MCF 10A (cell line): Measurements from ENCODE around the gene DLX5. TPM values are rescaled to one million over a fixed set of nuclear protein-coding genes. Genes with fewer than 3 reads are reported as not detected.

ENCODE experiments used
- BruUV-seq: library from RNA; stranded (reverse); fragments of 400-500 nt; replicated peaks from 2 replicates; lab custom pipeline; 2021; lab: Mats Ljungman, UMichigan
- CTCF ChIA-PET: fragments of 300-600 bp; sonication (Branson Sonifier 250); formaldehyde crosslinking; extraction: SDS; loops from one replicate; lab custom pipeline; 2021; ENCODE audit warnings: antibody characterized with exemption, inconsistent platforms; lab: Yijun Ruan, JAX
- POLR2A ChIA-PET: fragments of 300-600, 350-650 bp; sonication (Branson Sonifier 250); formaldehyde crosslinking; extraction: SDS; loops from one replicate; lab custom pipeline; 2020; ENCODE audit warnings: antibody characterized with exemption, inconsistent platforms; lab: Yijun Ruan, JAX
- DNase-seq: peaks from one replicate; pipeline ENCODE4 v3.0.0-alpha.2; 2018; ENCODE audit not compliant: unreplicated experiment
- H3K27ac Mint-ChIP-seq: one replicate; pipeline ENCODE4 v1.8.0; 2022; ENCODE audit warnings: mild to moderate bottlenecking, low read depth, mixed read lengths; ENCODE audit not compliant: unreplicated experiment
- H3K27me3 Mint-ChIP-seq: one replicate; pipeline ENCODE4 v1.8.0; 2022; ENCODE audit warnings: mixed read lengths; ENCODE audit not compliant: insufficient read depth, unreplicated experiment
- H3K36me3 Mint-ChIP-seq: one replicate; pipeline ENCODE4 v1.8.0; 2022; ENCODE audit warnings: mild to moderate bottlenecking, moderate library complexity, mixed read lengths; ENCODE audit not compliant: insufficient read depth, unreplicated experiment
- H3K4me1 Mint-ChIP-seq: one replicate; pipeline ENCODE4 v1.8.0; 2022; ENCODE audit warnings: mixed read lengths; ENCODE audit not compliant: insufficient read depth, unreplicated experiment
- H3K4me3 Mint-ChIP-seq: one replicate; pipeline ENCODE4 v1.8.0; 2022; ENCODE audit warnings: mild to moderate bottlenecking, moderate library complexity, mixed read lengths; ENCODE audit not compliant: unreplicated experiment
- H3K9me3 Mint-ChIP-seq: one replicate; pipeline ENCODE4 v1.8.0; 2022; ENCODE audit warnings: mixed read lengths; ENCODE audit not compliant: unreplicated experiment
- CTCF ChIP-seq: fragments of 200-600 bp; IDR thresholded peaks from one replicate; pipeline ENCODE4 v1.8.0; 2022; ENCODE audit warnings: antibody characterized with exemption, mild to moderate bottlenecking; ENCODE audit not compliant: unreplicated experiment
- intact Hi-C: fragments of 100-400 bp; cut with micrococcal nuclease; formaldehyde crosslinking; loops from 2 replicates; pipeline ENCODE4 v1.14.1; 2022
- total RNA-seq: library from RNA; stranded (reverse); gene quantifications from 2 replicates; pipeline ENCODE4 v1.2.3, GENCODE V29; 2022

Gene DLX5
- total RNA-seq, 1 experiment from 2014 or later = not detected

- Mint-ChIP-seq H3K9me3 (no peaks in the 10 kb centered on the region), H3K36me3 (no peaks in the 10 kb centered on the region), H3K27me3 (peaks cover 94% of the 10 kb centered on the region), H3K4me3 (no peak overlapping the region), H3K4me1 (peaks cover 7% of the 10 kb centered on the region), H3K27ac (no peak overlapping the region)
- no peak for TF ChIP-seq CTCF
- BruUV-seq = no TSS peak
- DNase-seq = no peak
- CTCF ChIA-PET = interaction anchor here (0.6 to 1.6 kb wide), 6 partner anchors 14 to 1096 kb away, joined by 3 to 6 read pairs (median 4); no protein-coding TSS in a partner anchor
- POLR2A ChIA-PET = no interaction called here
- intact Hi-C loops = no loop called here
These were observed 11.3 kb downstream of the DLX5 start for GRCh38 chr7:97013134-97013844.

DNA sequence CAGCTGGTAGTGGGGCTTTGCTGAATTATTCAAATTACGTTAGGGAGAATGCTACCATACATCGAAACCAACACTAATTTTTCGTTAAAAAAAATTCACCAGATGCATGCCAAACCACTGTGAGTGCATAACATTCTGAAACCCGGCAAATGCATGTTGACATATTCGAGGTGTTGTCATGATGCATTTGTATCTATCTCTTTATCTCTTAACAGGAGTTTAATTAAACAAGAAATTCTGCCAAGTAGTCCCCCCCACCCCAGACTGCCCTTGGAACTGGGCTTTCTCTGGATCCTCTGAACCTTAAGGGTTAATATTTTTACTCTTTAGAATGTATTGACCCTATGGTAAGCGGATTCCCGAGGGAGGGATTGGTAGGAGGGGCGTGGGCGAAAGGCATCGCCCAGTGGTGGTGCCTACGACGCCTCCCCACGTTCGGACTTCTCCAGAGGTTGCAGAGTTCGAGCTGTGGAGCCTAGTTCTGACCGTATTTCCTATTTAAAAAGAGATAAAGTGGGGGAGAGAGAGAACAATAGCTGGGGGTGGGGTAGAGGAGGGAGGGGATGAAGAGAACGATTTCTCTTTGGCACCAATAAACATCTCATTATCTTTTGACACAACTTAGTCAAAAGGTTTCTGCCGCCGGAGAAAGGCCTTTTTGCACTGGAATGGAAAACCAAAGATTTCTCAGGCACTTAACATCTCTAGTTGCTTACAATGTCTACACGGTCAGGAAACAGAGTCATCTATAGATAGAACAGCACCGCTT, 12.1 kb downstream of the DLX5 start:
- peaks cover 87% of the 10 kb centered on the region for H3K27me3 Mint-ChIP-seq
- no TSS peak for BruUV-seq
- ChIA-PET CTCF (interaction anchor here (0.8 to 1.6 kb wide), 3 partner anchors 14 to 597 kb away, joined by 3 to 5 read pairs (median 4); no protein-coding TSS in a partner anchor), POLR2A (no interaction called here)
- no peak overlapping the region for H3K27ac Mint-ChIP-seq
- no peaks in the 10 kb centered on the region for H3K36me3 Mint-ChIP-seq
- TF ChIP-seq CTCF = no peak
- peaks cover 7% of the 10 kb centered on the region for H3K4me1 Mint-ChIP-seq
- intact Hi-C loops = no loop called here
- H3K9me3 Mint-ChIP-seq = no peaks in the 10 kb centered on the region
- DNase-seq = no peak
- H3K4me3 Mint-ChIP-seq = no peak overlapping the region

GRCh38 chr7:97011536-97012364, 12.9 kb downstream of the DLX5 start:
- BruUV-seq = no TSS peak
- no peaks in the 10 kb centered on the region for H3K36me3 Mint-ChIP-seq
- ChIA-PET POLR2A (no interaction called here), CTCF (no interaction called here)
- H3K27ac Mint-ChIP-seq = no peak overlapping the region
- peaks cover 79% of the 10 kb centered on the region for H3K27me3 Mint-ChIP-seq
- no peaks in the 10 kb centered on the region for H3K9me3 Mint-ChIP-seq
- H3K4me1 Mint-ChIP-seq = peaks cover 7% of the 10 kb centered on the region
- no peak for DNase-seq
- H3K4me3 Mint-ChIP-seq = no peak overlapping the region
- intact Hi-C loops = no loop called here
- TF ChIP-seq CTCF = no peak

- intact Hi-C loops = no loop called here
- BruUV-seq = no TSS peak
- DNase-seq = no peak
- H3K27me3 Mint-ChIP-seq = peaks cover 72% of the 10 kb centered on the region
- H3K4me3 Mint-ChIP-seq = no peak overlapping the region
- CTCF ChIA-PET = no interaction called here
- no peak for TF ChIP-seq CTCF
- no peak overlapping the region for H3K27ac Mint-ChIP-seq
- H3K36me3 Mint-ChIP-seq = no peaks in the 10 kb centered on the region
- no peaks in the 10 kb centered on the region for H3K9me3 Mint-ChIP-seq
- H3K4me1 Mint-ChIP-seq = peaks cover 7% of the 10 kb centered on the region
- POLR2A ChIA-PET = no interaction called here
These were observed 13.5 kb downstream of the DLX5 start for GRCh38 chr7:97011104-97011503.
